ENCODE data around the gene HMX1. TPM values are rescaled to one million over a fixed set of nuclear protein-coding genes. Genes with fewer than 3 reads are reported as not detected.

HMX1 gene
- total and polyA plus RNA-seq, 2 donors (not counting 3 experiments of a cell fraction or from before 2014, with no cell fraction given): not detected

- Histone ChIP-seq H3K4me3 (replicated peaks in 1 of 3; ENCODE audit: insufficient read depth in 1 of 3, low read depth in 1 of 3, low read length in 3 of 3) (no peak overlapping the region), H3K36me3 (ENCODE audit: control insufficient read depth in 2 of 2, extremely low read depth in 1 of 2, insufficient read depth in 2 of 2, low read length in 2 of 2) (no peaks in the 10 kb centered on the region), H3K27me3 (ENCODE audit: control insufficient read depth in 2 of 2, insufficient read depth in 2 of 2, low read length in 2 of 2) (no peaks in the 10 kb centered on the region), H2AFZ (ENCODE audit: low read depth, low read length) (no peak overlapping the region), H3K9ac (replicated peaks; ENCODE audit: extremely low read depth, insufficient read depth, low read length) (no peak overlapping the region), H3K27ac (ENCODE audit: insufficient read depth, low read depth, low read length) (no peak overlapping the region), H4K20me1 (replicated peaks; ENCODE audit: control insufficient read depth, extremely low read depth, insufficient read depth, low read length) (no peaks in the 10 kb centered on the region), H3K9me3 (replicated peaks; ENCODE audit: control insufficient read depth, insufficient read depth, low read length) (no peaks in the 10 kb centered on the region), H3K9me1 (replicated peaks; ENCODE audit: control insufficient read depth, extremely low read depth, insufficient read depth, low read length) (no peaks in the 10 kb centered on the region), H3K79me2 (ENCODE audit: control insufficient read depth, insufficient read depth, low read length) (no peaks in the 10 kb centered on the region), H3K4me1 (ENCODE audit: control insufficient read depth, extremely low read depth, insufficient read depth, low read length) (no peaks in the 10 kb centered on the region), H3K4me2 (ENCODE audit: insufficient read depth, low read length) (no peak overlapping the region)
- dilution Hi-C loops (cut with MboI; ENCODE audit: extremely low pct_ligation_motif_present, low sequenced_read_pairs): no loop called here
- FAIRE-seq: no peak
- ChIA-PET POLR2A (no interaction called here), CTCF (no interaction called here)
- DNase-seq (ENCODE audit: low read depth, low spot score): no peak
- intact Hi-C loops (cut with micrococcal nuclease): no loop called here
- BruUV-seq (replicated peaks): no TSS peak
- TF ChIP-seq GATA2 (IDR thresholded peaks at IDR 0.05; ENCODE audit: insufficient read depth, insufficient read length, low read depth, low read length) (no peak), EZH2 (IDR thresholded peaks at IDR 0.05; ENCODE audit: borderline replicate concordance, low read depth, low read length, severe bottlenecking) (no peak), FOS (IDR thresholded peaks at IDR 0.05; ENCODE audit: borderline replicate concordance, insufficient read depth, low read length) (no peak), POLR2A (IDR thresholded peaks at IDR 0.05; ENCODE audit: low read depth, low read length) (no peak), JUN (IDR thresholded peaks at IDR 0.05; ENCODE audit: borderline replicate concordance, insufficient read depth, insufficient read length, low read depth) (no peak), MYC (IDR thresholded peaks at IDR 0.05; ENCODE audit: low read depth, low read length) (no peak), CTCF (IDR thresholded peaks at IDR 0.05; ENCODE audit: extremely low read depth in 1 of 2, insufficient read depth in 1 of 2, low read depth in 1 of 2, low read length in 2 of 2) (no peak), MAX (IDR thresholded peaks at IDR 0.05; ENCODE audit: insufficient read depth, insufficient read length) (no peak), POLR2AphosphoS5 (IDR thresholded peaks at IDR 0.05; ENCODE audit: insufficient read depth, low read depth, low read length) (no peak)
These were observed 40.2 kb downstream of the HMX1 start for GRCh38 chr4:8831221-8832112.
